Neuron (in vitro differentiated cells): ENCODE measurements around the gene JAKMIP2.
"Not testable (repeated sequence)": the region's sequence is repeated elsewhere in the genome, so short reads cannot be mapped to it uniquely, and the experiment has no call there.

ENCODE experiments used
- H2AFZ ChIP-seq: one replicate; pipeline ENCODE4 v1.6.1; 2013; ENCODE audit warnings: low read depth, mild to moderate bottlenecking, inconsistent platforms, low read length, moderate library complexity
- H3K27me3 ChIP-seq: one replicate; pipeline ENCODE4 v1.6.1; 2013; ENCODE audit warnings: low read length; ENCODE audit not compliant: insufficient read depth
- H3K36me3 ChIP-seq: one replicate; pipeline ENCODE4 v1.6.1; 2013; ENCODE audit warnings: low read length; ENCODE audit not compliant: insufficient read depth
- H3K4me1 ChIP-seq: one replicate; pipeline ENCODE4 v1.6.1; 2013; ENCODE audit warnings: low read length; ENCODE audit not compliant: insufficient read depth
- H3K4me3 ChIP-seq: 2 replicates; pipeline ENCODE4 v1.5.1; 2013; ENCODE audit warnings: mild to moderate bottlenecking, low read length, moderate library complexity
- H3K9me3 ChIP-seq: one replicate; pipeline ENCODE4 v1.6.1; 2013; ENCODE audit warnings: low read length

JAKMIP2 gene

GRCh38 chr5:147731431-147732290 lies 50.9 kb downstream of the JAKMIP2 start:
- peaks cover 3% of the 10 kb centered on the region for H3K36me3 ChIP-seq
- no peak overlapping the region for H2AFZ ChIP-seq
- H3K4me1 ChIP-seq = peaks cover 29% of the 10 kb centered on the region
- peak overlapping the region; percentile 6 for H3K4me3 ChIP-seq
- H3K9me3 ChIP-seq = no peaks in the 10 kb centered on the region
- no peaks in the 10 kb centered on the region for H3K27me3 ChIP-seq

DNA sequence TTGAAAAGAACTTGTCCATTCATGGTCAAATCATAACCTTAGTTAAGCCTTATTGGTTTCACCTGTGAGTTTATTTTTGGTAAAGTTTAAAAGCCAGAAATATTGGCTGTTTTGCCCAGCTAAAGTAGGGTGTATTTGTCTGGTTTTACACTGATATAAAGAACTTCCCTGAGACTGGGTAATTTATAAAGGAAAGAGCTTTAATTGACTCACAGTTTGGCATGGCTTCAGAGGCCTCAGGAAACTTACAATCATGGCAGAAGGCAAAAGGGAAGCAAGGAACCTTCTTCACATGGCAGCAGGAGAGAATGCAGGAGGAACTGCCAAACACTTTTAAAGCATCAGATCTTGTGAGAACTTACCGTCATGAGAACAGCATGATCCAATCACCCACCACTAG lies 55.3 kb downstream of the JAKMIP2 start:
- no peak overlapping the region for H3K4me3 ChIP-seq
- H3K27me3 ChIP-seq = no peaks in the 10 kb centered on the region
- peaks cover 19% of the 10 kb centered on the region for H3K4me1 ChIP-seq
- H3K36me3 ChIP-seq = peaks cover 3% of the 10 kb centered on the region
- H3K9me3 ChIP-seq = no peaks in the 10 kb centered on the region
- no peak overlapping the region for H2AFZ ChIP-seq

GRCh38 chr5:147721191-147721960 lies 61.2 kb downstream of the JAKMIP2 start:
- H3K36me3 ChIP-seq, H3K9me3 ChIP-seq, H3K4me1 ChIP-seq, H2AFZ ChIP-seq, H3K27me3 ChIP-seq: not testable (repeated sequence)
- peak overlapping the region; percentile 26 for H3K4me3 ChIP-seq

- no peaks in the 10 kb centered on the region for H3K27me3 ChIP-seq
- no peak overlapping the region for H2AFZ ChIP-seq
- H3K9me3 ChIP-seq = peaks cover 3% of the 10 kb centered on the region
- H3K4me1 ChIP-seq = no peaks in the 10 kb centered on the region
- H3K36me3 ChIP-seq = no peaks in the 10 kb centered on the region
- no peak overlapping the region for H3K4me3 ChIP-seq
These were observed 68.8 kb downstream of the JAKMIP2 start for GRCh38 chr5:147713550-147714295.

DNA sequence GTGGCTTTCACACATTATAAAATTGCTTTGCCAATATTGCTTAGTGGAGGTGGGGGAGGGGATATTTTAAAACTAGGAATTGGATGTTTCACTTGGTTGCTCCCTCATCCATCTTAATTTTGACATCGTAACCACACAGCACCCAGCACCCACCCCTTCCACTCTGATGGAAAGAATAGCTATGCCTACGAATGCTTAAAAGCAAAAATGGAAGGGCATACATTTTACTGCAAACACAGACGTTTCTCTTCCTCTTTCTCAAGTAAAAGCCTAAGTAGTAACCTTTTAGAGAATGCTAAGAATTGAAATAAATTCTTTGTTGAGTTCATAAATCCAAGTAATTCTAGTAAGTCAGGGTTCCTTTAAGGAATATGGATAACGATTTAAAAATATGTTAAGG lies 69.9 kb downstream of the JAKMIP2 start:
- no peaks in the 10 kb centered on the region for H3K27me3 ChIP-seq
- H3K4me3 ChIP-seq = no peak overlapping the region
- H3K4me1 ChIP-seq = no peaks in the 10 kb centered on the region
- no peaks in the 10 kb centered on the region for H3K36me3 ChIP-seq
- peaks cover 3% of the 10 kb centered on the region for H3K9me3 ChIP-seq
- no peak overlapping the region for H2AFZ ChIP-seq

DNA sequence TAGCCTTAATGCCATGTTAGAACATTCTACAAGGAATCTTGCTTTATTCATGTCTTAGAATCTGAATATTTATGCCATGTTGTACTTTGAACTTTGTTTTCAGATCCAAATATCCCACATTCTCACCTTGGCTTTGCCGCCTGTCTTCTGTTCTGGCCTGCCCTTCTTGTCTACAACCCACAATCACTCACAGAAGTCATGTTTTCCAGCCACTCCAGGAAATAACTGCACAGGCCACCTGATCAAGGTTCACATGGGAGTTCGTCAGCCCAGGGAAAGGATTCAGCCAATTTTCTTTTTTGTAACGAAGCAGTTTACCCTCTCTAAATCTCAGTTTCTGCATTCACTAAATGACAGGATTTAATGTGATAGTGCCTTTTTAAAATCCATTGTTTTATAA lies 70.5 kb downstream of the JAKMIP2 start:
- no peaks in the 10 kb centered on the region for H3K4me1 ChIP-seq
- H2AFZ ChIP-seq = no peak overlapping the region
- no peaks in the 10 kb centered on the region for H3K27me3 ChIP-seq
- H3K9me3 ChIP-seq = peaks cover 3% of the 10 kb centered on the region
- no peaks in the 10 kb centered on the region for H3K36me3 ChIP-seq
- no peak overlapping the region for H3K4me3 ChIP-seq

DNA sequence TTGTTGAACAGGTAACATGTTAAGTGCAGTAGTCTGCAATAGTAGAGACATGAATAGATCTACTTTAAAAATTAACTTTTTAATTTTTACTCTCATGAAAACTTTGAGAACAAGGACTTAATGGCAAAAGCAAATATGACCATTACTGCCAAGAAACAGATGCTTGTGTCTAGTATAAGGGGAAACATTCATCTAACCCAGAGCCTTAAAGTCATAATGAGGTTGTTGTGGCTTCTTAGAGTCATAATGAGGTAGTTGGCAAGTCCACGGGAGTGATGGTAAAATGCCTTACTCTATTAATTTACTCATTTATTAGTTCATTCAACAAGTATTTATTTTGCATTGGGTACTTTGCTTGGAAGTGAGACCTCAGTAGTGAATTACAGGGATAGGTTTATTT lies 71.5 kb downstream of the JAKMIP2 start:
- H3K4me3 ChIP-seq = no peak overlapping the region
- no peaks in the 10 kb centered on the region for H3K36me3 ChIP-seq
- peaks cover 3% of the 10 kb centered on the region for H3K9me3 ChIP-seq
- H3K4me1 ChIP-seq = no peaks in the 10 kb centered on the region
- no peak overlapping the region for H2AFZ ChIP-seq
- H3K27me3 ChIP-seq = no peaks in the 10 kb centered on the region

DNA sequence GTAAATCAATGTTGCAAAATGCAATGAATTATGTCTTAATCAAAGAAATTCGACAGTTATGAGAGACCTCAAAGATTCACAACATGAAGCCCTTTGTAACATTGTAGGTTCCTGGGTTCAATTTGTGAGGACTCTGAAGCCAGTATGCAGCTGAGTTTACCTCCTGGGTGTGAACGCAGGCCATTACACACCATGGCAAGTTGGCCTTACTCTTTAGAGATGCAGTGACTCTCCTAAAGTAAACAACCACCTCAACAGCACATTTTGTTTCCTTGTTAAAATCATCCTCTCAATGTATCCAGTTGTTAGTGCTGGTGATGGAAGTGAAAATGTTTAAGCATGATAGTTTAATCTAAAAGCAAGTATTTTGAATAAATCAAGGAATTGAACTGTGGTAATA lies 73.8 kb downstream of the JAKMIP2 start:
- no peak overlapping the region for H2AFZ ChIP-seq
- H3K4me3 ChIP-seq = no peak overlapping the region
- H3K9me3 ChIP-seq = peaks cover 5% of the 10 kb centered on the region
- peaks cover 2% of the 10 kb centered on the region for H3K4me1 ChIP-seq
- no peaks in the 10 kb centered on the region for H3K36me3 ChIP-seq
- H3K27me3 ChIP-seq = no peaks in the 10 kb centered on the region

DNA sequence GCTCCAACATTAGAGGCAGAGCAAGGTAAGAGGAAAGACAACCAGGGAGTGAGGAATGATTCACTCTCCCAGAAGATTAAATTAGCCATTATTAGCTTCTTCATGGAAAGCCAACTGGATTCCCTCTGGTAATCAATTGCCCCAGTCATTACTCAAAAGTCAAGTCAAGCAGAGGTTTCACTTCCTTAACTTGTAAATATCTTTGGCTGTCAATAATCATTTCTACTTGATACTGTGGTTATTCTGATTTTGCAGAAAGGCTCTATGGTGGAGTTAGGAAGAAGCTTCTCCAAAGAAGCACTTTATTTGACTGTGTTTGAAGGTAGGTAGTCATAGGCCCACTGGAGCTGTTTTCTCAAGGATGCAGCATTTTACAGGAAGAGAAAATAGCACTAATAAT lies 78.0 kb downstream of the JAKMIP2 start:
- Histone ChIP-seq H2AFZ (no peak overlapping the region), H3K4me3 (no peak overlapping the region), H3K27me3 (no peaks in the 10 kb centered on the region), H3K36me3 (no peaks in the 10 kb centered on the region), H3K9me3 (peaks cover 2% of the 10 kb centered on the region), H3K4me1 (peaks cover 2% of the 10 kb centered on the region)

GRCh38 chr5:147701468-147701867 lies 81.1 kb downstream of the JAKMIP2 start:
- H3K36me3 ChIP-seq = no peaks in the 10 kb centered on the region
- H3K27me3 ChIP-seq = no peaks in the 10 kb centered on the region
- H3K9me3 ChIP-seq = peaks cover 16% of the 10 kb centered on the region
- no peak overlapping the region for H3K4me3 ChIP-seq
- no peak overlapping the region for H2AFZ ChIP-seq
- H3K4me1 ChIP-seq = peaks cover 2% of the 10 kb centered on the region

GRCh38 chr5:147699496-147700088 lies 82.9 kb downstream of the JAKMIP2 start:
- H3K4me3 ChIP-seq = no peak overlapping the region

GRCh38 chr5:147697380-147697779 lies 85.1 kb downstream of the JAKMIP2 start:
- H2AFZ ChIP-seq = no peak overlapping the region
- peaks cover 14% of the 10 kb centered on the region for H3K9me3 ChIP-seq
- H3K36me3 ChIP-seq = peaks cover 5% of the 10 kb centered on the region
- no peak overlapping the region for H3K4me3 ChIP-seq
- no peaks in the 10 kb centered on the region for H3K4me1 ChIP-seq
- H3K27me3 ChIP-seq = no peaks in the 10 kb centered on the region

More at GRCh38 chr5:147699496-147700088, 82.9 kb downstream of the JAKMIP2 start:
- Histone ChIP-seq H3K4me1 (no peaks in the 10 kb centered on the region), H3K36me3 (no peaks in the 10 kb centered on the region), H3K27me3 (no peaks in the 10 kb centered on the region), H2AFZ (no peak overlapping the region), H3K9me3 (peaks cover 16% of the 10 kb centered on the region)
